Effector memory CD4-positive, alpha-beta T cell (primary cell): ENCODE measurements around the gene PLXDC2.

ENCODE experiments used
- DNase-seq, 3 donors: peaks; one replicate each; pipeline ENCODE4 v3.0.0-alpha.2; 2020
- H3K27ac ChIP-seq: 2 replicates; pipeline ENCODE4 v1.7.0; 2013; ENCODE audit warnings: mild to moderate bottlenecking, low read length, moderate library complexity; ENCODE audit not compliant: insufficient read depth, poor library complexity, severe bottlenecking
- H3K27me3 ChIP-seq: replicated peaks from 2 replicates; pipeline ENCODE4 v1.7.0; 2013; ENCODE audit warnings: mild to moderate bottlenecking, low read length; ENCODE audit not compliant: insufficient read depth, control insufficient read depth, poor library complexity, severe bottlenecking
- H3K36me3 ChIP-seq: 2 replicates; pipeline ENCODE4 v1.7.0; 2013; ENCODE audit warnings: mild to moderate bottlenecking, low read length, moderate library complexity; ENCODE audit not compliant: control insufficient read depth, insufficient read depth
- H3K4me1 ChIP-seq: 2 replicates; pipeline ENCODE4 v1.7.0; 2013; ENCODE audit warnings: low read length, mild to moderate bottlenecking; ENCODE audit not compliant: control insufficient read depth, insufficient read depth, poor library complexity, severe bottlenecking
- H3K4me3 ChIP-seq: 2 replicates; pipeline ENCODE4 v1.7.0; 2013; ENCODE audit warnings: low read length, low read depth, mild to moderate bottlenecking; ENCODE audit not compliant: insufficient read depth, poor library complexity, severe bottlenecking
- H3K9me3 ChIP-seq: 2 replicates; pipeline ENCODE4 v1.7.0; 2013; ENCODE audit warnings: mild to moderate bottlenecking, low read length, moderate library complexity; ENCODE audit not compliant: control insufficient read depth

Gene PLXDC2

DNA sequence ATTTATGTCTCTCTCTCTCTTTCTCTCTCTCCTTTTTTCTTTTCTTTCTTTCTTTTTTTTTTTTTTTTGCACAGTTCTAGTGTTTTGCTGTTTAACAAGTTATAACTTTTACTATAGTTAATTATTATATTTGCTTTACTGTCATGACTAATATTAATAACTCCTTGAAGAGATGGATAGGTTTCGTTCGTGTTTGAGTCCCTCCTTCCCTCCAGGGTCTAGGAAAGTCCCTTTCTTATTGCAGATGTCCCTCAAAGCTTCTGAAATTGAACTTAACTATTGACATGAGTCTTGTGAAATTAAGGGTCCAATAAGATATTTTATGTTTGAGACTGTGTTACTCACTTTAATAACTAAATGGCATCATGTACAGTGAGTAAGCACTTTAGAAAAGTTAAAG is 131.4 kb downstream of the PLXDC2 start:
- H3K27ac ChIP-seq: no peak overlapping the region
- no peaks in the 10 kb centered on the region for H3K36me3 ChIP-seq
- H3K9me3 ChIP-seq: no peaks in the 10 kb centered on the region
- DNase-seq: no peak
- H3K27me3 ChIP-seq: no peaks in the 10 kb centered on the region
- H3K4me1 ChIP-seq: no peaks in the 10 kb centered on the region
- no peak overlapping the region for H3K4me3 ChIP-seq

DNA sequence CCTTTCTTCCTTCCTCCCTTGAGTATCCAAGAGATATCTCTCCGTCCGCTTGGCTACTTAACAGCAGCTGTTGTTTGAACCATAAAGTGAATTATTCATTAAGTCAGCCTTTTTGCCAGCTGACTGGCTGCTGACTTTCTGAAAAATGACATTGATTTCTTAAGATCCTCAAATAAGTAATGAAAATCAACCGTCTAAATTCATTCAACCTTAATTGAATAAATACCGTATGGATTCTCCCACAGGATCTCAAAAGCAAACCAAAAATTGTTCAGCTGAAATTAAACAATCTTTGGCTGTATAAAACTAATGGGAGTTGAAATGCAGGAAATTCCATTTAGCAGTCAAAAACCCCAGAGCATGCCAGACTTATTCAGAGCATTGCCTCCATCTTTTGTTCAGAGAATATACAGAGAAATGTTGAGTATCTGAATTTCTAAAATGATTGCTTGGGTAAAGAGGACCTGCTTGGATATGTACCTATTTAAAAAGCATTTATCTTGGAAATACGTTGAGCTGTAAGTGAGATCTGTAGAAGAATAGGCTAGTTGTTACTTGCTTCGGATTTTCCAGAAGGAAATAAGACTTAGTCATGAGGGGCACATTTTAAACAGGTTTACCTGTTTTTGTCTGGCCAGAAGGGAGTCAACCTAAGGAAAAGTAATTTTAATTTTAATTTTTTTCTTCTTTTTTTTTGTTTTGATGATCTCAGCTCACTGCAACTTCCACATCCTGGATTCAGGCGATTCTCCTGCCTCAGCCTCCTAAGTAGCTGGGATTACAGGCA is 136.2 kb downstream of the PLXDC2 start:
- Histone ChIP-seq H3K4me1 (no peaks in the 10 kb centered on the region), H3K27ac (no peak overlapping the region), H3K4me3 (no peak overlapping the region), H3K9me3 (no peaks in the 10 kb centered on the region), H3K36me3 (no peaks in the 10 kb centered on the region), H3K27me3 (no peaks in the 10 kb centered on the region)
- no peak for DNase-seq

DNA sequence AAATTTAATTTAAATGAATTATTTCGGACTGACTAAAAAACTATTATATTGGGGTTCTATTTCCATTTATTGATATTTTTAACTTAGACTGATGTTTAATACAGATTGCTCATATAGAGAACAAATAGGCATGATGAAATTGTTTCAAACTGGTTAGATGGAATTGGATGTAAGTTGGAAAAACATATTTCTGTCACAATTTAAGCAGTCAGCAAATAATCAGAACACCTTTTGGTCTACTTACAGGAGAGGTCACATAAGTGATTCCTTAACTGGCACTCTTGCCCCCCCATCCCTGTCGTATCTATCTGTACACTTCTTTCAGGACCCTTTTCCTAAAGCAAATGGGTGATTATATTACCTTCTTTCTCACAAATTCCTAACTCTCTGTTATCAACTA is 138.4 kb downstream of the PLXDC2 start:
- H3K4me3 ChIP-seq: no peak overlapping the region
- H3K4me1 ChIP-seq: no peaks in the 10 kb centered on the region
- H3K36me3 ChIP-seq: no peaks in the 10 kb centered on the region
- no peak overlapping the region for H3K27ac ChIP-seq
- H3K9me3 ChIP-seq: no peaks in the 10 kb centered on the region
- DNase-seq: no peak
- H3K27me3 ChIP-seq: no peaks in the 10 kb centered on the region

DNA sequence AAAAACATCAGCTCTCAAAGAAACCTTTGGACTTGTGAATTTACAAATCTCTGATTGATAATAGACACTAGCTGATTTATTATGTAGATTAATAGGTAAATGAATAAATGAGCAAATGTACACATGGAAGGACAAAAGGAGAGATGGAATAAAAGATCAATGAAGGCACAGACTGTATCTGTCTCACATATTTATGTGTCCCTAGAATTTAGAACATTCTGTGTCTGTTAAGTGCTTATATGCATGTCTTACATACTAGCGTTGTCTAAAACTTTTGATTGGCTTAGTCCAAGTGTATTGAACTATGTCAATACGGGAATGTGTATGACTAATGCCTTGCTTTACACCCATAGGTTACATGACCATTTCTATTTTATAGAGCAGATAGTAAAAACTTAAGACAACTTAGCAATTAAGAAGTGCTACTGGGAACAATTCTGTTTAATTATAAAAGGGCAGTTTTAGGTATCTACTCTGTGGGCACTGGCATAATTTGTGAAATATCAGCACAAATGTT is 140.3 kb downstream of the PLXDC2 start:
- H3K27me3 ChIP-seq: no peaks in the 10 kb centered on the region
- no peak for DNase-seq
- H3K36me3 ChIP-seq: no peaks in the 10 kb centered on the region
- no peak overlapping the region for H3K4me3 ChIP-seq
- H3K27ac ChIP-seq: no peak overlapping the region
- H3K9me3 ChIP-seq: no peaks in the 10 kb centered on the region
- H3K4me1 ChIP-seq: no peaks in the 10 kb centered on the region

DNA sequence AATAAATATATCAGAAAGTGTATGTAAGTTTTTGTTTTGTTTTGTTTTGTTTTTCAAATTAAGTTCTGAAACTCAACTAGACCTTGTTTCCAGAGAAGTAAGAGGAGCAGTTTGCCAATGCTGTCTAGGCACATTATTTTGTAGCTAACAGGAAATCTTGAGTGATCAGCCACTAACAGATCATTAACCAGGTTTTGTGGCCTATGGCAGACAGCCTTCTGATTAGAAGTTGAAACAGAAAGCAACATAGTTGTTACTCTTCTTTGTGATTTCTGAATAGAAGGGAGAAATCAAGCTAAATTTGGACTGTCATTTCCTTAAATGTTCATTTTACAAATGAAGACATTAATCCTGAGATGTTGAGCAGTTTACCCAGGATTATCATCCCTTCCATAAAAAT is 142.6 kb downstream of the PLXDC2 start:
- no peak overlapping the region for H3K4me3 ChIP-seq
- no peak for DNase-seq
- no peaks in the 10 kb centered on the region for H3K9me3 ChIP-seq
- no peak overlapping the region for H3K27ac ChIP-seq
- H3K27me3 ChIP-seq: no peaks in the 10 kb centered on the region
- no peaks in the 10 kb centered on the region for H3K4me1 ChIP-seq
- H3K36me3 ChIP-seq: no peaks in the 10 kb centered on the region

DNA sequence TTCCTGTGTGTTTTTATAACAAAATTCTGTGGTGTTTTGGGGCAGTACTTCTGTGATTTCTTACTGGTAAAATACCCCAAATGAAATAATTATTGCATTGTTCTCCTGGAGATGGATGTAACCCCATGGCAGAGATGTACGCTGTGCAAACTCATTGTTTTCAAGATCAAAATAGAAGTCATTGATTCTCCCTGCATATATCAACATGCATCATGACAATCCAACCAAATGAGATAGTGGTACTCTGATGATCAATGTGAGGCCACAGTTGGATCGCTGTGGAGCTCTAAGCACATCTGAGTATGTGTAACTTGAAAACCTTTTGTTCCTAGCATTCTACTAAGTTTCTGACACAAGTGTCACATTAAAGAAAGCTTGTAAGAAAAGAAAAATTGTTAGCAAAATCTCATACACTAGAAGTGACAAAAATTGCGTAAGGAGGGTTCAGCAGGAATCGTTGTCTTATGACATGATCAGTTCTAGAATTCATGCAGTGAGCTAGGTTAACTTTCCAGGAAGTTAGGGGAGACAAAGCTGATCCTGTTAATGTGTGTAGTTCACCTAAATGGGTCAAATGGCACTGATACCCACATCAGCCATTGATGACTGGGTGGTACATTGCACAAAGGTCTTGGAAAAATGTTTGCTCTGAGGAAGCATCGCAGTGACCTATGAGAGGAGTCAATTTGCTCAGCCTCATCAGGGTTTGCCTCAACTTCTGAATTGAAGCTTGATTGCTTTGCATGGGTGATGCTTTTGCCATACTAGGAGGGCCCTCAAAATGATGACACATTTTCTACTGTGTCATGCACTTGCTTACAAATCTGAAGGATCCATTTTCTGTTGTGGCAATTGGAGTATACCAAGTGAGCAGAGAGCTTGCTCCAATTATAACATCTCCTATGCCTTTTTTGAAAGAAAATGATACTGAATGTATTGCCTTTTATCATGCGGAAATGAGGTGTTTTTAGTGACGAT is 145.1 kb downstream of the PLXDC2 start:
- DNase-seq: no peak
- H3K4me3 ChIP-seq: no peak overlapping the region
- H3K4me1 ChIP-seq: no peaks in the 10 kb centered on the region
- no peaks in the 10 kb centered on the region for H3K9me3 ChIP-seq
- no peaks in the 10 kb centered on the region for H3K36me3 ChIP-seq
- no peaks in the 10 kb centered on the region for H3K27me3 ChIP-seq
- H3K27ac ChIP-seq: no peak overlapping the region

DNA sequence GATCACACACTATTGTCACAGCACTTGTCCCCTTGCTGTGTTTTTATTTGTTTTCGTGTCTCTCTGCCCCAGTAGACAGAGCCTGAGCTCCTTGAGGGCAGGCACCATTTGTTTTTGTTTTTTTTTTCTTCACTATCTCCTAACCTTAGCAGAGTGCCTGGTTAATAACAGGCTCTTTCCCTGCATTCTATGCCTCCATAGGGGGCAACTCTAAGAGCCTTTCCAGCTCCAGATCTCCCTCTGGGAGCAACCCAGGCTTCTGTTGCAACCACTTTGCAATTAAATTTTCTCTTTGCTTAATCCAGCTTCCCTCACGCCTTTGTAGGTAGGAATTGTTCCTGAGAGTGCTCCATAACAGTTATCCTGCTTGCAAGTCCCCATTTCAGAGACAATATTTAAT is 148.4 kb downstream of the PLXDC2 start:
- Histone ChIP-seq H3K36me3 (no peaks in the 10 kb centered on the region), H3K27me3 (no peaks in the 10 kb centered on the region)

DNA sequence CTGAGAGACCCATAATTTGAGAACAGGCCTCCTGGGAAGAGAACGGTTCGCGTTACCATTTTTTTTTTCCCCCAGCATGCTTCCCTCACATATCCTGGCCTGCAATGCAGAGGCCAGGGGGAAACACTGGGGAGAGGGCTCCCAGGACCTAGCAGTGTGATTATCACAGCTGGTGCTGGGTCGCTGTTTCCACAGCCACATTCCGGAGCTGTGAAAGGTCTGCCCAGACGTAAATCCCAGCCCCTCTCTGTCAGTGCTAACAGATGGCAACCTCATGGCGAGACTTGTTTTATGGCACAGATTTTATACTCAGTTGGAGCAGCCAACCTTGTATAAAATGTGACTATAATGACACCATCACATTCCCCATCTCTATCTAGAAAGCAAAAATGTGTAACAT is 150.5 kb downstream of the PLXDC2 start:
- H3K36me3 ChIP-seq: no peaks in the 10 kb centered on the region
- no peak overlapping the region for H3K27ac ChIP-seq
- H3K4me3 ChIP-seq: no peak overlapping the region
- no peaks in the 10 kb centered on the region for H3K9me3 ChIP-seq
- no peak for DNase-seq
- H3K4me1 ChIP-seq: no peaks in the 10 kb centered on the region
- no peaks in the 10 kb centered on the region for H3K27me3 ChIP-seq

More for the DNA sequence above, 148.4 kb downstream of the PLXDC2 start:
- Histone ChIP-seq H3K4me1 (no peaks in the 10 kb centered on the region), H3K27ac (no peak overlapping the region), H3K4me3 (no peak overlapping the region), H3K9me3 (no peaks in the 10 kb centered on the region)
- no peak for DNase-seq

DNA sequence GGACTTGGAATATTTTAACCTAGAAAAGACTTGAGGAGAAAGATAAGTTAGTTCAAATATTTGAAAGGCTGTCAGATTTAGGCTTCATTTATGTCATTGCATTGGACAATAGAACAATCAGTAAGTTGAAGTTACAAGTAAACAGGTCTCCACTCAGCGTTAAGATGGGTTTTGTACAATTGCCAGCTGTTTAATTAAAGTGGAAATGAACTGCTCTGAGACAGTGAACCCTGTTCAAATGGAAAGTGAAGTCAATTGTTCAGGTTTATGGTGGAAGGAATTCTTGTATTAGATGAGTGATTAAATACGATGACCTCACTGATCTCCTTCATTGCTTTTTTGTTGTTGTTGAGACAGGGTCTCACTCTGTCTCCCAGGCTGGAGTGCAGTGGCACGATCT is 151.7 kb downstream of the PLXDC2 start:
- no peak overlapping the region for H3K4me3 ChIP-seq
- DNase-seq: no peak
- no peaks in the 10 kb centered on the region for H3K36me3 ChIP-seq
- no peak overlapping the region for H3K27ac ChIP-seq
- H3K27me3 ChIP-seq: no peaks in the 10 kb centered on the region
- no peaks in the 10 kb centered on the region for H3K9me3 ChIP-seq
- no peaks in the 10 kb centered on the region for H3K4me1 ChIP-seq

DNA sequence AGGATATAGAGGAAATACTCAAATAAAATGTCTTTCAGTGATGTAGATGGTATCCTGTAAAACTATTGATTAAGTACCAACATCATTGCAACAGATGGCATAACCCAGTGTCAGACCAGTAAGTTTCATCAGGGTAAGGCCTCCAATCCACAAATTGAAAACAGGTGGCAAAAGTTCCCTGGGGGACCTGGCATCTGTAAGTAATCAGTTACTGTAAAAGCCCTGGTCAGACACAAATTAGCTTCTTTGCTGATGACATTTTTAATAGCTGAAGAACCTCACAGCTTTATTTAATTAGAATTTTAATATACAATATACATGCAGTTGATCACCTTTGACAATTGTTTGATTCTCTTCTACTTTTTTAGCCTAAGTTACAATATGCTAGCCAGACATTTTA is 152.5 kb downstream of the PLXDC2 start:
- no peaks in the 10 kb centered on the region for H3K4me1 ChIP-seq
- H3K36me3 ChIP-seq: no peaks in the 10 kb centered on the region
- no peak overlapping the region for H3K4me3 ChIP-seq
- H3K27me3 ChIP-seq: no peaks in the 10 kb centered on the region
- H3K9me3 ChIP-seq: no peaks in the 10 kb centered on the region
- H3K27ac ChIP-seq: no peak overlapping the region
- no peak for DNase-seq
